GM13977 (cell line): Measurements from ENCODE around the gene AGBL1.

ENCODE experiments used
- DNase-seq: peaks from one replicate; pipeline ENCODE4 v3.0.0; 2012; ENCODE audit warnings: low spot score
- CTCF ChIP-seq: IDR thresholded peaks from 2 replicates; pipeline ENCODE4 v1.5.1; 2012; ENCODE audit warnings: mild to moderate bottlenecking, control low read depth; ENCODE audit not compliant: insufficient read depth; ENCODE audit errors: extremely low read depth, missing control alignments
- in situ Hi-C: fragments of 300-500 bp; cut with MboI; formaldehyde crosslinking; loops from one replicate; pipeline ENCODE4 v1.12.0; 2022; ENCODE audit warnings: low sequenced_read_pairs, low pct_unique_long_range_greater_than_20kb, mixed read lengths, inconsistent platforms; ENCODE audit not compliant: unreplicated experiment

The AGBL1 gene

GRCh38 chr15:86079508-86080266, at the start of gene AGBL1:
AGBL1 (plus strand) TSS chr15:86079871.
- in situ Hi-C loops, result no loop called here
- no peak for DNase-seq
- no peak for TF ChIP-seq CTCF

GRCh38 chr15:86034904-86035303, 44.8 kb upstream of the AGBL1 start:
- no peak for DNase-seq
- TF ChIP-seq CTCF, result no peak
- in situ Hi-C loops, result no loop called here

- in situ Hi-C loops, result no loop called here
- no peak for TF ChIP-seq CTCF
- DNase-seq, result no peak
Measured at GRCh38 chr15:86036243-86036642, 43.4 kb upstream of the AGBL1 start.

GRCh38 chr15:86038491-86038890, 41.2 kb upstream of the AGBL1 start:
- no peak for DNase-seq
- TF ChIP-seq CTCF, result no peak
- in situ Hi-C loops, result no loop called here

- no peak for DNase-seq
- in situ Hi-C loops, result no loop called here
- no peak for TF ChIP-seq CTCF
Measured at GRCh38 chr15:86040356-86041033, 39.2 kb upstream of the AGBL1 start.

- in situ Hi-C loops, result no loop called here
- TF ChIP-seq CTCF, result no peak
- DNase-seq, result no peak
Measured at GRCh38 chr15:86041399-86041798, 38.3 kb upstream of the AGBL1 start.
